HepG2 (cell line): ENCODE results near the gene SASH1. TPM values are rescaled to one million over a fixed set of nuclear protein-coding genes. Genes with fewer than 3 reads are reported as not detected.

Source experiments
- CSRNP1 ChIP-seq: sonication (generic); formaldehyde crosslinking; IDR thresholded peaks from 2 replicates; pipeline ENCODE4 v1.8.1; 2023; ENCODE audit warnings: mild to moderate bottlenecking, missing genetic modification reagents
- MXD4 ChIP-seq: IDR thresholded peaks from 2 replicates; pipeline ENCODE4 v1.6.1; 2016; ENCODE audit warnings: mild to moderate bottlenecking, missing biosample characterization, missing genetic modification reagents
- ZBTB7A ChIP-seq: sonication (generic); formaldehyde crosslinking; IDR thresholded peaks from 2 replicates; pipeline ENCODE4 v1.8.0; 2022; ENCODE audit warnings: mild to moderate bottlenecking, missing genetic modification reagents
- ZNF160 ChIP-seq: sonication (generic); formaldehyde crosslinking; IDR thresholded peaks from 2 replicates; pipeline ENCODE4 v1.8.0; 2022; ENCODE audit warnings: mild to moderate bottlenecking, inconsistent platforms, missing genetic modification reagents
- ZNF407 ChIP-seq: sonication (generic); formaldehyde crosslinking; IDR thresholded peaks from one replicate; pipeline ENCODE4 v1.5.1; 2020; ENCODE audit warnings: mild to moderate bottlenecking, missing genetic modification reagents; ENCODE audit errors: not compliant biosample characterization
- ZNF574 ChIP-seq: sonication (generic); formaldehyde crosslinking; IDR thresholded peaks from 2 replicates; pipeline ENCODE4 v1.4.0; 2020; ENCODE audit warnings: missing genetic modification reagents
- ZNF646 ChIP-seq: sonication (generic); formaldehyde crosslinking; IDR thresholded peaks from 2 replicates; pipeline ENCODE4 v1.9.0; 2021; ENCODE audit warnings: mild to moderate bottlenecking, missing genetic modification reagents
- ZNF777 ChIP-seq: sonication (generic); formaldehyde crosslinking; IDR thresholded peaks from 2 replicates; pipeline ENCODE4 v1.4.0; 2020; ENCODE audit warnings: missing genetic modification reagents
- polyA plus RNA-seq, 8 experiments: library from polyadenylated mRNA; depleted of rRNA in 3 of 8; stranded (reverse) in 7 of 8; unstranded in 1 of 8; fragments of >200 nt; fragmentation: Illumina TruSeq in 4 of 8; extraction: Trizol in 4 of 8; gene quantifications; 2 replicates each; pipeline versions ENCODE4 v1.2.1 to v1.2.3, GENCODE V29; 2011 to 2016; ENCODE audit warnings: low read depth in 4 of 8, missing spikeins in 1 of 8, mixed read lengths in 1 of 8; ENCODE audit not compliant: insufficient read depth in 1 of 8
- total RNA-seq, 5 experiments: library from RNA; depleted of rRNA; stranded (reverse); fragments of >200 nt; fragmentation: Illumina TruSeq; extraction: Trizol; gene quantifications; 2 replicates each; pipeline ENCODE4 v1.2.3, GENCODE V29; 2016; ENCODE audit warnings: low read depth in 1 of 5

The SASH1 gene
- total and polyA plus RNA-seq, 2 of the 13 experiments (the other 11 are each of a cell fraction or from before 2014, with no cell fraction given), result 7.5 to 8.2 TPM

- no peak for TF ChIP-seq ZNF574
- no peak for TF ChIP-seq MXD4 (CRISPR knock-in tag)
- TF ChIP-seq ZNF777 (CRISPR knock-in tag), result peak; percentile 69
- TF ChIP-seq ZBTB7A (CRISPR knock-in tag), result 0 out of 2 replicates have a peak, but pooled peaks have one; percentile 55
- TF ChIP-seq CSRNP1 (CRISPR knock-in tag), result no peak
- TF ChIP-seq ZNF160, result no peak
- no peak for TF ChIP-seq ZNF407 (CRISPR knock-in tag)
- no peak for TF ChIP-seq ZNF646 (CRISPR knock-in tag)
Measured at GRCh38 chr6:148343047-148343782, 577 bp downstream of the SASH1 start (continued).
